ENCODE results near the gene PNLIPRP3.

GRCh38 chr10:116450861-116451260 lies 23.2 kb downstream of the PNLIPRP3 start:
- TF ChIP-seq, protein P1, sequence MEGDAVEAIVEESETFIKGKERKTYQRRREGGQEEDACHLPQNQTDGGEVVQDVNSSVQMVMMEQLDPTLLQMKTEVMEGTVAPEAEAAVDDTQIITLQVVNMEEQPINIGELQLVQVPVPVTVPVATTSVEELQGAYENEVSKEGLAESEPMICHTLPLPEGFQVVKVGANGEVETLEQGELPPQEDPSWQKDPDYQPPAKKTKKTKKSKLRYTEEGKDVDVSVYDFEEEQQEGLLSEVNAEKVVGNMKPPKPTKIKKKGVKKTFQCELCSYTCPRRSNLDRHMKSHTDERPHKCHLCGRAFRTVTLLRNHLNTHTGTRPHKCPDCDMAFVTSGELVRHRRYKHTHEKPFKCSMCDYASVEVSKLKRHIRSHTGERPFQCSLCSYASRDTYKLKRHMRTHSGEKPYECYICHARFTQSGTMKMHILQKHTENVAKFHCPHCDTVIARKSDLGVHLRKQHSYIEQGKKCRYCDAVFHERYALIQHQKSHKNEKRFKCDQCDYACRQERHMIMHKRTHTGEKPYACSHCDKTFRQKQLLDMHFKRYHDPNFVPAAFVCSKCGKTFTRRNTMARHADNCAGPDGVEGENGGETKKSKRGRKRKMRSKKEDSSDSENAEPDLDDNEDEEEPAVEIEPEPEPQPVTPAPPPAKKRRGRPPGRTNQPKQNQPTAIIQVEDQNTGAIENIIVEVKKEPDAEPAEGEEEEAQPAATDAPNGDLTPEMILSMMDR (conservative IDR thresholded peaks at IDR 0.05; ENCODE audit: low read length), result no peak
- no peak for TF ChIP-seq EZH2phosphoT487 (IDR thresholded peaks at IDR 0.05; ENCODE audit: borderline replicate concordance)
